Endothelial cell of umbilical vein (primary cell): ENCODE results near the gene ARHGEF7. TPM values are rescaled to one million over a fixed set of nuclear protein-coding genes. Genes with fewer than 3 reads are reported as not detected.

Source experiments
- BruUV-seq: library from RNA; stranded (reverse); fragments of 400-500 nt; replicated peaks from 2 replicates; lab custom pipeline; 2021; lab: Mats Ljungman, UMichigan
- CTCF ChIA-PET: fragments of 300-600, 350-600 bp; sonication (Branson Sonifier 250); formaldehyde crosslinking; loops from one replicate; lab custom pipeline; 2021; ENCODE audit warnings: antibody characterized with exemption, inconsistent platforms; lab: Charles Lee
- POLR2A ChIA-PET: fragments of 300-600, 350-600 bp; sonication (Branson Sonifier 250); formaldehyde crosslinking; loops from one replicate; lab custom pipeline; 2021; ENCODE audit warnings: antibody characterized with exemption, inconsistent platforms; lab: Charles Lee
- DNase-seq: peaks from one replicate; pipeline ENCODE4 v3.0.0-alpha.2; 2011; ENCODE audit warnings: low read depth, low spot score
- FAIRE-seq: peaks from 2 replicates; lab custom pipeline; 2011; peaks lifted over from hg19 to GRCh38; lab: Jason Lieb, UNC
- H2AFZ ChIP-seq: 2 replicates; pipeline ENCODE4 v1.6.0; 2012; ENCODE audit warnings: low read depth, low read length, control low read depth, inconsistent platforms
- H3K27ac ChIP-seq: 2 replicates; pipeline ENCODE4 v1.5.1; 2011; ENCODE audit warnings: low read depth, mild to moderate bottlenecking, control low read depth, low read length, moderate library complexity; ENCODE audit not compliant: insufficient read depth
- H3K27me3 ChIP-seq, 2 experiments: 2 replicates each; pipeline versions ENCODE4 v1.6.0 to v1.6.1; 2011; ENCODE audit warnings: low read length in 2 of 2, mixed read lengths in 1 of 2; ENCODE audit not compliant: control insufficient read depth in 2 of 2, insufficient read depth in 2 of 2
- H3K36me3 ChIP-seq, 2 experiments: 2 replicates in 1 of 2; 3 replicates in 1 of 2; pipeline ENCODE4 v1.5.1; 2011; ENCODE audit warnings: low read length in 2 of 2, mild to moderate bottlenecking in 1 of 2, moderate library complexity in 1 of 2; ENCODE audit not compliant: control insufficient read depth in 2 of 2, insufficient read depth in 2 of 2; ENCODE audit errors: extremely low read depth in 1 of 2
- H3K4me1 ChIP-seq: 3 replicates; pipeline ENCODE4 v1.5.1; 2011; ENCODE audit warnings: mild to moderate bottlenecking, low read length; ENCODE audit not compliant: control insufficient read depth, insufficient read depth; ENCODE audit errors: extremely low read depth
- H3K4me2 ChIP-seq: 2 replicates; pipeline ENCODE4 v1.6.1; 2011; ENCODE audit warnings: low read length, control low read depth, mixed read lengths; ENCODE audit not compliant: insufficient read depth
- H3K4me3 ChIP-seq, 3 experiments: fragments of 200-600 bp in 1 of 3; sonication (generic), shearing (Covaris generic) in 1 of 3; replicated peaks in 1 of 3; 2 replicates each; pipeline ENCODE4 v1.5.1; 2011 to 2016; ENCODE audit warnings: control low read depth in 3 of 3, low read length in 3 of 3, mild to moderate bottlenecking in 2 of 3, inconsistent platforms in 1 of 3, low read depth in 1 of 3, moderate library complexity in 1 of 3; ENCODE audit not compliant: insufficient read depth in 1 of 3
- H3K79me2 ChIP-seq: 2 replicates; pipeline ENCODE4 v1.6.0; 2012; ENCODE audit warnings: low read length, inconsistent platforms; ENCODE audit not compliant: control insufficient read depth, insufficient read depth
- H3K9ac ChIP-seq: replicated peaks from 2 replicates; pipeline ENCODE3; 2011; ENCODE audit warnings: low read length, control low read depth; ENCODE audit not compliant: insufficient read depth; ENCODE audit errors: extremely low read depth
- H3K9me1 ChIP-seq: replicated peaks from 3 replicates; pipeline ENCODE4 v1.6.0; 2011; ENCODE audit warnings: mild to moderate bottlenecking, low read length; ENCODE audit not compliant: control insufficient read depth, insufficient read depth; ENCODE audit errors: extremely low read depth
- H3K9me3 ChIP-seq: replicated peaks from 2 replicates; pipeline ENCODE4 v1.5.1; 2012; ENCODE audit warnings: low read length, inconsistent platforms; ENCODE audit not compliant: control insufficient read depth, insufficient read depth
- H4K20me1 ChIP-seq: replicated peaks from 2 replicates; pipeline ENCODE3; 2011; ENCODE audit warnings: mild to moderate bottlenecking, low read length; ENCODE audit not compliant: control insufficient read depth, insufficient read depth; ENCODE audit errors: extremely low read depth
- CTCF ChIP-seq, 2 donors: IDR thresholded peaks; 1 replicate in 1 of 2; 2 replicates in 1 of 2; pipeline ENCODE4 v1.5.1; 2011; ENCODE audit warnings: low read length in 2 of 2, mild to moderate bottlenecking in 2 of 2, moderate library complexity in 2 of 2, control low read depth in 1 of 2, inconsistent platforms in 1 of 2, low read depth in 1 of 2; ENCODE audit not compliant: insufficient read depth in 1 of 2; ENCODE audit errors: extremely low read depth in 1 of 2
- EZH2 ChIP-seq: IDR thresholded peaks from 2 replicates; pipeline ENCODE4 v1.6.1; 2012; ENCODE audit warnings: borderline replicate concordance, low read depth, mild to moderate bottlenecking, moderate library complexity, low read length, inconsistent platforms; ENCODE audit not compliant: severe bottlenecking
- FOS ChIP-seq: IDR thresholded peaks from 2 replicates; pipeline ENCODE4 v1.6.1; 2011; ENCODE audit warnings: mild to moderate bottlenecking, low read length, moderate library complexity, borderline replicate concordance; ENCODE audit not compliant: insufficient read depth
- GATA2 ChIP-seq: IDR thresholded peaks from 2 replicates; pipeline ENCODE4 v1.7.0; 2011; ENCODE audit warnings: low read depth, mild to moderate bottlenecking, moderate library complexity, mixed read lengths, low read length; ENCODE audit not compliant: insufficient read length, insufficient read depth
- JUN ChIP-seq: IDR thresholded peaks from 2 replicates; pipeline ENCODE4 v1.6.1; 2011; ENCODE audit warnings: borderline replicate concordance, low read depth; ENCODE audit not compliant: insufficient read length, insufficient read depth
- MAX ChIP-seq: IDR thresholded peaks from 2 replicates; pipeline ENCODE4 v1.6.1; 2011; ENCODE audit not compliant: insufficient read depth, insufficient read length
- MYC ChIP-seq: IDR thresholded peaks from one replicate; pipeline ENCODE4 v1.6.1; 2011; ENCODE audit warnings: mild to moderate bottlenecking, low read depth, low read length
- POLR2A ChIP-seq: IDR thresholded peaks from 2 replicates; pipeline ENCODE4 v1.6.1; 2012; ENCODE audit warnings: low read depth, mild to moderate bottlenecking, control low read depth, low read length
- POLR2AphosphoS5 ChIP-seq: IDR thresholded peaks from 2 replicates; pipeline ENCODE4 v1.6.1; 2012; ENCODE audit warnings: low read depth, mild to moderate bottlenecking, control low read depth, low read length, moderate library complexity; ENCODE audit not compliant: insufficient read depth
- dilution Hi-C: fragments of 300-500 bp; cut with MboI; formaldehyde crosslinking; loops from one replicate; pipeline ENCODE4 v1.15.0; 2019; ENCODE audit warnings: low sequenced_read_pairs; ENCODE audit not compliant: extremely low pct_ligation_motif_present
- intact Hi-C: fragments of 100-400 bp; cut with micrococcal nuclease; formaldehyde crosslinking; loops from one replicate; pipeline ENCODE4 v1.10.0; 2022
- polyA plus RNA-seq, 4 experiments: library from polyadenylated mRNA; depleted of rRNA in 3 of 4; stranded (reverse) in 3 of 4; unstranded in 1 of 4; fragments of >200 nt; gene quantifications; 2 replicates each; pipeline versions ENCODE4 v1.2.1 to v1.2.3, GENCODE V29; 2011 to 2012; ENCODE audit warnings: missing spikeins in 1 of 4
- total RNA-seq: library from RNA; stranded (reverse); gene quantifications from 2 replicates; pipeline ENCODE4 v1.2.3, GENCODE V29; 2021

ARHGEF7 gene
- total and polyA plus RNA-seq, 2 donors (not counting 3 experiments of a cell fraction or from before 2014, with no cell fraction given): 94.9 to 155 TPM

GRCh38 chr13:111123649-111124048, 8.5 kb downstream of the ARHGEF7 start:
- Histone ChIP-seq H3K9me1 (no peaks in the 10 kb centered on the region), H3K4me3 (no peak overlapping the region), H3K27me3 (peaks cover 19 to 23% of the 10 kb centered on the region in 2 experiments), H3K9me3 (no peaks in the 10 kb centered on the region), H3K9ac (no peak overlapping the region), H3K79me2 (no peaks in the 10 kb centered on the region), H3K4me2 (no peak overlapping the region), H2AFZ (no peak overlapping the region), H3K27ac (no peak overlapping the region), H3K4me1 (no peaks in the 10 kb centered on the region), H4K20me1 (no peaks in the 10 kb centered on the region), H3K36me3 (no peaks in the 10 kb centered on the region)
- no peak for DNase-seq
- no peak for FAIRE-seq
- intact Hi-C loops: no loop called here
- dilution Hi-C loops: no loop called here
- CTCF ChIA-PET: no interaction called here
- TF ChIP-seq POLR2A: no peak
- no peak for TF ChIP-seq JUN
- no peak for TF ChIP-seq MYC
- no peak for TF ChIP-seq MAX
- no peak for TF ChIP-seq GATA2
- no peak for TF ChIP-seq CTCF (IDR thresholded peaks at IDR 0.05; ENCODE audit: extremely low read depth in 1 of 2, insufficient read depth in 1 of 2, low read depth in 1 of 2, low read length in 2 of 2)
- TF ChIP-seq FOS: no peak
- TF ChIP-seq EZH2: no peak
- TF ChIP-seq POLR2AphosphoS5: no peak
- POLR2A ChIA-PET: no interaction called here
- no TSS peak for BruUV-seq
